HEK293T (cell line): ENCODE results near the gene DDOST.

ENCODE experiments used
- FOXA1 ChIP-seq: fragments of 450-650 bp; IDR thresholded peaks from 2 replicates; pipeline ENCODE4 v1.6.1; 2016; ENCODE audit warnings: mild to moderate bottlenecking
- FOXM1 ChIP-seq: fragments of 450-650 bp; IDR thresholded peaks from 2 replicates; pipeline ENCODE4 v1.6.1; 2017; ENCODE audit warnings: mild to moderate bottlenecking, borderline replicate concordance
- NFRKB ChIP-seq: fragments of 450-650 bp; IDR thresholded peaks from 2 replicates; pipeline ENCODE4 v1.6.1; 2016; ENCODE audit warnings: mild to moderate bottlenecking, moderate library complexity
- PKNOX1 ChIP-seq: fragments of 450-650 bp; IDR thresholded peaks from 2 replicates; pipeline ENCODE4 v1.6.1; 2016
- SP1 ChIP-seq: fragments of 450-650 bp; IDR thresholded peaks from 2 replicates; pipeline ENCODE4 v1.6.1; 2017

GRCh38 chr1:20626524-20626923 is 34.6 kb downstream of the DDOST start:
- TF ChIP-seq FOXM1 (no peak), SP1 (no peak), PKNOX1 (no peak), FOXA1 (no peak), NFRKB (no peak)
